ENCODE results near the gene RTBDN. TPM values are rescaled to one million over a fixed set of nuclear protein-coding genes. Genes with fewer than 3 reads are reported as not detected.

The RTBDN gene
- total RNA-seq, 1 donor from 2014 or later, result not detected

DNA sequence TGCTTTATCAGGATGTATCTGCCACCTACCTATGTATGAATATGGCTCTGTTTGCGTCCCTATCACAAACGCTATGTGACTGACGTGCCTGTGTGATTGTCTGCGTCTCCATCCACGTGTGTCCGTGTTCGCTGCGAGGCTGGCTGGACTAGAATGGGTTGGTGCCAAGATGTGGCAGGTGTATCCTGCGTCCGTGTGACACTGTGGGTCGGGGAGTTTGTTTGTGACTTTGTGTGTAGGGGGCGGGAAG, 52.3 kb downstream of the RTBDN start:
- TF ChIP-seq EZH2 (IDR thresholded peaks at IDR 0.05) (no peak), EZH2phosphoT487 (IDR thresholded peaks at IDR 0.05) (no peak)
- TF ChIP-seq, protein P1, sequence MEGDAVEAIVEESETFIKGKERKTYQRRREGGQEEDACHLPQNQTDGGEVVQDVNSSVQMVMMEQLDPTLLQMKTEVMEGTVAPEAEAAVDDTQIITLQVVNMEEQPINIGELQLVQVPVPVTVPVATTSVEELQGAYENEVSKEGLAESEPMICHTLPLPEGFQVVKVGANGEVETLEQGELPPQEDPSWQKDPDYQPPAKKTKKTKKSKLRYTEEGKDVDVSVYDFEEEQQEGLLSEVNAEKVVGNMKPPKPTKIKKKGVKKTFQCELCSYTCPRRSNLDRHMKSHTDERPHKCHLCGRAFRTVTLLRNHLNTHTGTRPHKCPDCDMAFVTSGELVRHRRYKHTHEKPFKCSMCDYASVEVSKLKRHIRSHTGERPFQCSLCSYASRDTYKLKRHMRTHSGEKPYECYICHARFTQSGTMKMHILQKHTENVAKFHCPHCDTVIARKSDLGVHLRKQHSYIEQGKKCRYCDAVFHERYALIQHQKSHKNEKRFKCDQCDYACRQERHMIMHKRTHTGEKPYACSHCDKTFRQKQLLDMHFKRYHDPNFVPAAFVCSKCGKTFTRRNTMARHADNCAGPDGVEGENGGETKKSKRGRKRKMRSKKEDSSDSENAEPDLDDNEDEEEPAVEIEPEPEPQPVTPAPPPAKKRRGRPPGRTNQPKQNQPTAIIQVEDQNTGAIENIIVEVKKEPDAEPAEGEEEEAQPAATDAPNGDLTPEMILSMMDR (IDR thresholded peaks at IDR 0.05), result no peak
- Histone ChIP-seq H3K27ac (no peak overlapping the region), H3K4me2 (peak overlapping the region; percentile 99), H3F3A (ENCODE audit: low read depth) (peaks cover 63% of the 10 kb centered on the region), H3K9me3 (ENCODE audit: low read depth) (no peaks in the 10 kb centered on the region), H3K79me2 (ENCODE audit: low read depth) (no peaks in the 10 kb centered on the region), H3K4me3 (peak overlapping the region; percentile 66), H3K36me3 (no peaks in the 10 kb centered on the region), H3K27me3 (no peaks in the 10 kb centered on the region), H3K4me1 (peaks cover 31% of the 10 kb centered on the region), H4K20me1 (ENCODE audit: low read depth) (no peaks in the 10 kb centered on the region), H3K9ac (no peak overlapping the region), H2AFZ (replicated peaks) (peak overlapping the region; percentile 30)
- peak overlapping the region; percentile 100 for H3K27ac Mint-ChIP-seq
- peak overlapping the region; percentile 90 for H3K4me3 Mint-ChIP-seq
- peaks cover 2% of the 10 kb centered on the region for H3K9me3 Mint-ChIP-seq
- peaks cover 14% of the 10 kb centered on the region for H3K27me3 Mint-ChIP-seq (ENCODE audit: insufficient read depth, low read depth)
- H3K4me1 Mint-ChIP-seq, result peaks cover 35% of the 10 kb centered on the region
- H3K36me3 Mint-ChIP-seq, result no peaks in the 10 kb centered on the region
- no peak for DNase-seq (ENCODE audit: low spot score)

- H3K27ac Mint-ChIP-seq, result peak overlapping the region; percentile 70
- no peak overlapping the region for H3K27ac ChIP-seq
- H3K27me3 ChIP-seq, result peaks cover 8% of the 10 kb centered on the region
- peak; percentile 45 for DNase-seq (ENCODE audit: low spot score)
- TF ChIP-seq, protein P1 (IDR thresholded peaks at IDR 0.05), result peak; percentile 26
- TF ChIP-seq EZH2phosphoT487 (IDR thresholded peaks at IDR 0.05), result no peak
- no peak for TF ChIP-seq EZH2 (IDR thresholded peaks at IDR 0.05)
- H3K4me1 Mint-ChIP-seq, result peaks cover 38% of the 10 kb centered on the region
- H3K27me3 Mint-ChIP-seq (ENCODE audit: insufficient read depth, low read depth), result peaks cover 16% of the 10 kb centered on the region
- peaks cover 3% of the 10 kb centered on the region for H3K36me3 Mint-ChIP-seq
- H3K4me3 ChIP-seq, result peak overlapping the region; percentile 60
- no peak overlapping the region for H3K9ac ChIP-seq
- H3K79me2 ChIP-seq (ENCODE audit: low read depth), result no peaks in the 10 kb centered on the region
- peaks cover 59% of the 10 kb centered on the region for H3F3A ChIP-seq (ENCODE audit: low read depth)
- H2AFZ ChIP-seq (replicated peaks), result peak overlapping the region; percentile 52
- H3K4me2 ChIP-seq, result peak overlapping the region; percentile 91
- no peaks in the 10 kb centered on the region for H4K20me1 ChIP-seq (ENCODE audit: low read depth)
- H3K9me3 Mint-ChIP-seq, result peaks cover 2% of the 10 kb centered on the region
- H3K4me1 ChIP-seq, result peaks cover 35% of the 10 kb centered on the region
- no peaks in the 10 kb centered on the region for H3K9me3 ChIP-seq (ENCODE audit: low read depth)
- H3K36me3 ChIP-seq, result no peaks in the 10 kb centered on the region
- peak overlapping the region; percentile 84 for H3K4me3 Mint-ChIP-seq
Observed at GRCh38 chr19:12779162-12779993, 55.0 kb downstream of the RTBDN start.

- no peak overlapping the region for H3K27ac ChIP-seq
- no peaks in the 10 kb centered on the region for H3K9me3 ChIP-seq (ENCODE audit: low read depth)
- no peaks in the 10 kb centered on the region for H3K79me2 ChIP-seq (ENCODE audit: low read depth)
- H4K20me1 ChIP-seq (ENCODE audit: low read depth), result no peaks in the 10 kb centered on the region
- Mint-ChIP-seq H3K9me3 (peaks cover 2% of the 10 kb centered on the region), H3K36me3 (peaks cover 4% of the 10 kb centered on the region), H3K27me3 (ENCODE audit: insufficient read depth, low read depth) (peaks cover 16% of the 10 kb centered on the region), H3K4me1 (peaks cover 38% of the 10 kb centered on the region), H3K27ac (no peak overlapping the region), H3K4me3 (peak overlapping the region; percentile 84)
- no peak for DNase-seq (ENCODE audit: low spot score)
- no peaks in the 10 kb centered on the region for H3K36me3 ChIP-seq
- no peak overlapping the region for H3K9ac ChIP-seq
- H3K4me3 ChIP-seq, result peak overlapping the region; percentile 60
- TF ChIP-seq, protein P1 (IDR thresholded peaks at IDR 0.05), result no peak
- TF ChIP-seq EZH2phosphoT487 (IDR thresholded peaks at IDR 0.05), result no peak
- TF ChIP-seq EZH2 (IDR thresholded peaks at IDR 0.05), result no peak
- H3K4me2 ChIP-seq, result peak overlapping the region; percentile 91
- peaks cover 35% of the 10 kb centered on the region for H3K4me1 ChIP-seq
- peaks cover 59% of the 10 kb centered on the region for H3F3A ChIP-seq (ENCODE audit: low read depth)
- H2AFZ ChIP-seq (replicated peaks), result peak overlapping the region; percentile 52
- H3K27me3 ChIP-seq, result peaks cover 10% of the 10 kb centered on the region
Observed at GRCh38 chr19:12778905-12779161, 55.5 kb downstream of the RTBDN start.

All from neural progenitor cell (in vitro differentiated cells).